GM19438 (cell line): ENCODE measurements around the gene ZNF701.
"Not testable (repeated sequence)": the region's sequence is repeated elsewhere in the genome, so short reads cannot be mapped to it uniquely, and the experiment has no call there.

Experiments used
- ATAC-seq: cut with Tn5 transposase; IDR thresholded peaks from one replicate; pipeline ENCODE4 v1.9.1; 2021; ENCODE audit warnings: low read depth; ENCODE audit not compliant: unreplicated experiment

ZNF701 gene

GRCh38 chr19:52561611-52562010, 8.5 kb upstream of the ZNF701 start:
- not testable (repeated sequence) for ATAC-seq

GRCh38 chr19:52566121-52566520, 4.0 kb upstream of the ZNF701 start:
- ATAC-seq = no peak

- ATAC-seq = no peak
These were observed 3.5 kb upstream of the ZNF701 start for GRCh38 chr19:52566588-52566987.

GRCh38 chr19:52567921-52568320, 2.2 kb upstream of the ZNF701 start:
- ATAC-seq = no peak

- not testable (repeated sequence) for ATAC-seq
These were observed 468 bp upstream of the ZNF701 start for GRCh38 chr19:52569638-52569999.

GRCh38 chr19:52584736-52585440, 14.8 kb downstream of the ZNF701 start:
- ATAC-seq = no peak

GRCh38 chr19:52585604-52586003, 15.5 kb downstream of the ZNF701 start:
- no peak for ATAC-seq

GRCh38 chr19:52590728-52591127, 20.6 kb downstream of the ZNF701 start:
- no peak for ATAC-seq

GRCh38 chr19:52592301-52592700, 22.2 kb downstream of the ZNF701 start:
- no peak for ATAC-seq

GRCh38 chr19:52593441-52593840, 23.4 kb downstream of the ZNF701 start:
- ATAC-seq = not testable (repeated sequence)

GRCh38 chr19:52599241-52599640, 29.2 kb downstream of the ZNF701 start:
- ATAC-seq = no peak

GRCh38 chr19:52600639-52601024, 30.5 kb downstream of the ZNF701 start:
- ATAC-seq = peak; percentile 37

- peak; percentile 97 for ATAC-seq
These were observed 31.2 kb downstream of the ZNF701 start for GRCh38 chr19:52601025-52601973.

GRCh38 chr19:52601974-52602366, 31.9 kb downstream of the ZNF701 start:
- not testable (repeated sequence) for ATAC-seq

- no peak for ATAC-seq
These were observed 32.9 kb downstream of the ZNF701 start for GRCh38 chr19:52602941-52603340.

- no peak for ATAC-seq
These were observed 33.6 kb downstream of the ZNF701 start for GRCh38 chr19:52603558-52604207.

GRCh38 chr19:52613299-52613906, 43.3 kb downstream of the ZNF701 start:
- ATAC-seq = no peak

GRCh38 chr19:52621376-52621775, 51.3 kb downstream of the ZNF701 start:
- ATAC-seq = no peak

GRCh38 chr19:52622261-52622660, 52.2 kb downstream of the ZNF701 start:
- no peak for ATAC-seq

GRCh38 chr19:52626915-52627314, 56.8 kb downstream of the ZNF701 start:
- ATAC-seq = no peak

GRCh38 chr19:52627441-52627840, 57.4 kb downstream of the ZNF701 start:
- ATAC-seq = not testable (repeated sequence)
